Activated CD4-positive, alpha-beta T cell treated with anti-CD3 and anti-CD28 coated beads, Interleukin-2, amount 50 U/mL, for 48 hours (primary cell): Measurements from ENCODE around the gene CYTH2.

Source experiments
- DNase-seq, 2 experiments: peaks; one replicate each; pipeline ENCODE4 v3.0.0-alpha.2; 2020

Gene CYTH2, protein sequence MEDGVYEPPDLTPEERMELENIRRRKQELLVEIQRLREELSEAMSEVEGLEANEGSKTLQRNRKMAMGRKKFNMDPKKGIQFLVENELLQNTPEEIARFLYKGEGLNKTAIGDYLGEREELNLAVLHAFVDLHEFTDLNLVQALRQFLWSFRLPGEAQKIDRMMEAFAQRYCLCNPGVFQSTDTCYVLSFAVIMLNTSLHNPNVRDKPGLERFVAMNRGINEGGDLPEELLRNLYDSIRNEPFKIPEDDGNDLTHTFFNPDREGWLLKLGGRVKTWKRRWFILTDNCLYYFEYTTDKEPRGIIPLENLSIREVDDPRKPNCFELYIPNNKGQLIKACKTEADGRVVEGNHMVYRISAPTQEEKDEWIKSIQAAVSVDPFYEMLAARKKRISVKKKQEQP

DNA sequence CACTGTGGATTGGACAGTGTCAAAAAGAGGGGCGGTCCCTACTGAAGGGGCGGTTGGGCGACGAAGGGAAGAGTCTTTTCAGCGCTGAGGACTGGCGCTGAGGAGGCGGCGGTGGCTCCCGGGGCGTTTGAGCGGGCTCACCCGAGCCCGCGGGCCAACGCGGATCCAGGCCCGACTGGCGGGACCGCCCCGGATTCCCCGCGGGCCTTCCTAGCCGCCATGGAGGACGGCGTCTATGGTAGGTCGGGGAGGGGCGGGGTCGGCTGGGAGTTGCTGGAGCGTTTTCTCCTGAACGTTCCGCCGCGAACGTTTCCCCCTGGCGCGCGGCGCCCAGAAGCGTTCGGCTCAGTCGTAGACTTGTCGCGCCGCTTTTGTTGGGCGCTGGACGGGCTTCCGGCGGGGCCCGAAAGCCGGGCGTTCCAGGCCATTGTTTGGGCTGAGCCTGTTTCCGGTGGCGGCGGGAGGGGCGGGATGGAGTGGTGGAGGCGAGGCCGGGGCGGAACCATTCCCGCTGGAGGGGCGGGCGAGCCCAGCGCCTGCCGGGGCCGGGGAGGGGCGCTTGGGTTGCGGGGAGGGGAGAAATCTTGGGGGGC, at the start of gene CYTH2:
Gene CYTH2, plus strand, starts transcription at position 81 of the 593 bp plus-strand sequence. Its CDS starts 139 bp downstream, at position 220.
- peak; percentile 84 to 87 for DNase-seq

DNA sequence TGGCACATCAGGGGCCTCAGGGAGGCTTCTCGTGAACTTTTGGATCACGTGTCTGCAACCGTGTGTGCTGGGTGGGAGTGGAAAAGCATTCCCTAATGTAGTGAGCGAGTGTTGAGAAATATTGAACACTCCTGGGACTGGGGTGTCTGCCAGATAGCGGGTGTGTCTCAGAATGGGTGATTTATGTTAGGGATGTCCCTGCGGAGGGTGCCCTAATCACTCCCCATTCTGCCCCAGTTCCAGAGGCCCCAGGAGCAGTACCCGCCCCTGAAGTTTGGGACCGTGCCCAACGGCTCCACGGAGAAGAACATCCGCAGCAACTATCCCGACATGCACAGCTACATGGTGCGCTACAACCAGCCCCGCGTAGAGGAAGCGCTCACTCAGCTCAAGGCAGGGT, 47.6 kb upstream of the CYTH2 start:
- no peak for DNase-seq

DNA sequence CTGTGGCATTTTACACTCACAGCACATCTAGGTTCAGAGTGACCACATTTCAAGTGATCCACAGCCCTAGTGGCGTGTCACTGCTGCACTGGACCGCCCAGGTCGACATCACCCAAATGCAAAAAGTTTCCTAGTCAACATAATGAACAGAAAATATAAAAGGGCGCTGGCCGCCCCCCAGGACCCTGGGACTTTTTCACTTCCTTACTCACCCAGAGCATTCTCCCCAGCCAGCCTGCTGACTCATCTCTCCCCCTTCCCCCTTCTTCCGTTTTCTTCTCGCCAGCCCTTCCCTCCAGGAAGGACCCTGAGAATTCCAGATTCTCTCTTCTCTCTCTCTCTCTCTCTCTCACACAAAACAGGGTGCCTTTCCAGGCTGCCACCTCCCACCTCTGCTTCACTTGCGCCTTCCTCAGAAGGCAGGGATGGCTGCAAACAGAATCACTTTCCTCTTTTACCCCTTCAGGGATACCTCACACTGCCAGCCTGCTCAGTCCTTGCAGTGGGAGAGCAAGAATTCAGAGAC, 44.4 kb upstream of the CYTH2 start:
- DNase-seq, result no peak

DNA sequence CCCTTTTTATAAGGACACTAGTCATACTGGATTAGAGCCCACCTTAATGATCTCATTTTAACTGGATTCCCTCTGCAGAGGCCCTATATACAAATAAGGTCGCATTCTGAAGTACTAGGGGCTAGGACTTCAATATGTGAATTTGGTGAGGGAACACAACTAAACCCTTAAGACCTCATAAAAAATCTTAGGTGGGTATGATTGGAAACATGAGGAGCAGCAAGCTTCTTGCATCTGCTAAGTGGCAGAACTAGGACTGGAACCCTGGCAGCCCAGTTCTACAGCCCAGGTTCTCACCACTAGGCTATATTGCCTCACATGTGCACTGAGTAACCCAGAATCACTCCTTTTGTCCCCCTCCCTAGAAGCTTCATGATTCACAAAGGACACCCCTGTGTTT, 40.5 kb upstream of the CYTH2 start:
- no peak for DNase-seq

DNA sequence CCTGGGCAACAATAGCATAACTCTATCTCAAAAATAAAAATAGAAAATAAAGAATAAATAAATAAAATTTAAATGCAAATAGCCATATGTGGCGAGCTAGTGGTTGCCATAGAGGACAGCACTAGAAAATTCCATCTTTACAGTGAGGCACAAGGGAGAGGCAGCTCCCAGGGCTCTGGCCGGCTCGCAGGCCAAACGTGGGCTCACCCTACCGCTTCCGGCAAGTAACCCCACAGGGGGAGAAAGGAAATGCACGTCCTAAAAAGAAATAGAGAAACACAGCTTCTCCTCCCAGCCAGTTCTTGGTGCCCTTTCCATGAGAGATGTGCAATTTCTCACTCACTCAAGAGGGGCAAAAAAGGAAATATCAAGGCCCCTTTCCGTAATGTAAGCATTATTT, 35.8 kb upstream of the CYTH2 start:
- no peak for DNase-seq

DNA sequence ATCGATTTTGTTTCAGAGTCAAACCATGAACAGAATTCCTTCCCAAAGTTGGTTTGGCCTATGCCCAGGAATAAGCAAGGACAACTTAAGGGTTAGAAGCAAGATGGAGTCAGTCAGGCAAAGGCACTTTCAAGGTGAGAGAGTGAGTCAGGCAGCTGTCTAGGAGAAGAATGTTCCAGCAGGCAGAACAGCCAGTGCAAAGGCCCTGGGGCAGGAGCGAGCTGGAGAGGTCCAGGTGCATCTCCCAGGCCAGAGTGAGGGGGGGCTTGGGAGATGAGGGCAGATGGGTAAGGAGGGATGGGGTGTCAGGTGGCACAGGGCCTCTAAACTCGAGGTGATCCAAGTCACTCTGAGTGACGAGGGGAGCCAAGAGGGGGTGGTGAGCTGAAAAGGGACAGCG, 32.6 kb upstream of the CYTH2 start:
- DNase-seq, result no peak

DNA sequence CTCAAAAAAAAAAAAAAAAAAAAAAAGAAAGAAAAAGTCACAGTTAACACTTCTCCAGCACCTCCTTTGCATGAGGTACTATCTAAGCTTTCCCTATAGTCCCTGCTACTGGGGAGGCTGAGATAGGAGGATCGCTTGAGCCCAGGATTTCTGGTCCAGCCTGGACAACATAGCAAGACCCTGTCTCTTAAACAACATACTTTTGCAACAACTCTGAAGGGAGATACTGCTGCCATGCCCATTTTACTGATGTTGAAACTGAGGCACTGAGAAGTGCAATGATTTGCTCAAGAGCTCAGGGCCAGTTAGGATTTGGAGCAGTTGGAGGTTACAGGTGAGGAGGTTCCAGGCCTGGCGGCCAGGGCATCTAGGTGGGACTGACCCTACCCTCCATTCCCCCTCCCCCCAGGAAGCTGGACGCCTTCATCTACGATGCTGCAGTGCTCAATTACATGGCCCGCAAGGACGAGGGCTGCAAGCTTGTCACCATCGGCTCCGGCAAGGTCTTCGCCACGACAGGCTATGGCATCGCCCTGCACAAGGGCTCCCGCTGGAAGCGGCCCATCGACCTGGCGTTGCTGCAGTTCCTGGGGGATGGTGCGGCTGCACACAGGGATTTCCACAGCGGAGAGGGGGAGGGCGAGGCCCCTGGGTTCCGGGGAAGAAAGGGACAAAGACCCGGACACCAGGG, 27.7 kb upstream of the CYTH2 start:
- DNase-seq, result no peak

DNA sequence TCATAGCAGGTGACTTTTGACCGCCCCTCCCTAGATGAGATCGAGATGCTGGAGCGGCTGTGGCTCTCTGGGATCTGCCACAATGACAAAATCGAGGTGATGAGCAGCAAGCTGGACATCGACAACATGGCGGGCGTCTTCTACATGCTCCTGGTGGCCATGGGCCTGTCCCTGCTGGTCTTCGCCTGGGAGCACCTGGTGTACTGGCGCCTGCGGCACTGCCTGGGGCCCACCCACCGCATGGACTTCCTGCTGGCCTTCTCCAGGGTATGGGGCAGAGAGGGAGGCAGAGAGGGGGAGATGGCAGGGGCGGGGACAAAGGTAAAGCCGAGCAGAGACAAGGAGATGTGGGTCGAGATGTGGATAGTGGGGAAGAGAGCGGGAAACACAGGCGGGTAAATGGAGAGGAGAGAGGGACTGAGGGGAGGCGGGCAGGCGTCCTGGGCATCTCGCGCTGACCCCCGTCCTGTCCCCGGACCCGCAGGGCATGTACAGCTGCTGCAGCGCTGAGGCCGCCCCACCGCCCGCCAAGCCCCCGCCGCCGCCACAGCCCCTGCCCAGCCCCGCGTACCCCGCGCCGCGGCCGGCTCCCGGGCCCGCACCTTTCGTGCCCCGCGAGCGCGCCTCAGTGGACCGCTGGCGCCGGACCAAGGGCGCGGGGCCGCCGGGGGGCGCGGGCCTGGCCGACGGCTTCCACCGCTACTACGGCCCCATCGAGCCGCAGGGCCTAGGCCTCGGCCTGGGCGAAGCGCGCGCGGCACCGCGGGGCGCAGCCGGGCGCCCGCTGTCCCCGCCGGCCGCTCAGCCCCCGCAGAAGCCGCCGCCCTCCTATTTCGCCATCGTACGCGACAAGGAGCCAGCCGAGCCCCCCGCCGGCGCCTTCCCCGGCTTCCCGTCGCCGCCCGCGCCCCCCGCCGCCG, 26.8 kb upstream of the CYTH2 start:
- DNase-seq, result no peak

DNA sequence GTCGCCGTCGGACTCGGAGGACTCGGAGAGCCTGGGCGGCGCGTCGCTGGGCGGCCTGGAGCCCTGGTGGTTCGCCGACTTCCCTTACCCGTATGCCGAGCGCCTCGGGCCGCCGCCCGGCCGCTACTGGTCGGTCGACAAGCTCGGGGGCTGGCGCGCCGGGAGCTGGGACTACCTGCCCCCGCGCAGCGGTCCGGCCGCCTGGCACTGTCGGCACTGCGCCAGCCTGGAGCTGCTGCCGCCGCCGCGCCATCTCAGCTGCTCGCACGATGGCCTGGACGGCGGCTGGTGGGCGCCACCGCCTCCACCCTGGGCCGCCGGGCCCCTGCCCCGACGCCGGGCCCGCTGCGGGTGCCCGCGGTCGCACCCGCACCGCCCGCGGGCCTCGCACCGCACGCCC, 25.9 kb upstream of the CYTH2 start:
- no peak for DNase-seq

DNA sequence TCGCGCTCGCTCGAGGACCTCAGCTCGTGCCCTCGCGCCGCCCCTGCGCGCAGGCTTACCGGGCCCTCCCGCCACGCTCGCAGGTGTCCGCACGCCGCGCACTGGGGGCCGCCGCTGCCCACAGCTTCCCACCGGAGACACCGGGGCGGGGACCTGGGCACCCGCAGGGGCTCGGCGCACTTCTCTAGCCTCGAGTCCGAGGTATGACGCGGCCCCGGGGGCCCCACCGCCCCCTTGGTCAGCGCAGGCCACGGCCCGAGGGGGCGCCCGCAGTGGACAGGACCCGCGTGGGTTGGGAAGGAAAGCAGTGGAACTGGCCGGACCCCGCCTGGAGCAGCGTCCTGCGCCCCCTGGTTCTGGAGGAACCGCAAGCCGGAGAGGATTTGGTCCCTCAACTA, 25.4 kb upstream of the CYTH2 start:
- DNase-seq, result no peak

DNA sequence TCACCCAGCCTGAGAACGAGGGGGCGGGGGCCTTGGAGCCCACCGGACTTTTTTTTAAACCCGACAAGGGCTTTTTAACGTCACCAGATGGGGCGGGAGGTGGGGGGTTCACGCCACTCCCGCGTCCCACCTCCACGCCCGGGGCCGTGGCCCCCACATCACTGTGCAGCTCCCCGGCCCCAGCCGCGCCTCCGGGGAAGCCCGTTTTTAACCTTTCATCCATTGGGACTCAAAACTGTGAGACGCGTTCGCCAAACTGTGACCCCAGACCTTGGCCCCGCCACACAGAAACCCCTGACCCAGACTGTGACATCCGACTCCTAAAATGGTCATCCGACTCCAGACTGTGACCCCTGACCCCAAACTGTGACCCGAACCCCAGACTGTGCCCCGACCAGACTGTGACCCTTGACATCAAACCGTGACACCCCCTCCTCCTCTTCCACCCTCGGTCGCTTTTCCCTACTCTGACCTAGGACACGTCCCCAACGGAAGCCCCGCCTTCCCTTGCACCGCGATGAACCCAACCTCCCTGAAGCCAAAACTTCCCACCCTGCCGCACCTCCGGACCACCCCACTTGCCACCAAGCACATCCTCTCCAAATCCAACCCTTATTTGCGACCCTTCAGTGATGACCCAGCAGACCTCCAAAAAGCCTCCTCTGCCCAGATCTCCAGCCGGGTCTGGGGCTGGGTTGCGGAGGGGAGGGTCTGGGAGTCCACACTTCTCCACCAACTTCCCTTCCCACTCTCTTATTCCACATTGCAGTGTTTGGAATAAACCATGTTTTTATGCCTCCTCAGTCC, 24.8 kb upstream of the CYTH2 start:
- DNase-seq, result peak in 1 of 2 experiments; percentile 25

DNA sequence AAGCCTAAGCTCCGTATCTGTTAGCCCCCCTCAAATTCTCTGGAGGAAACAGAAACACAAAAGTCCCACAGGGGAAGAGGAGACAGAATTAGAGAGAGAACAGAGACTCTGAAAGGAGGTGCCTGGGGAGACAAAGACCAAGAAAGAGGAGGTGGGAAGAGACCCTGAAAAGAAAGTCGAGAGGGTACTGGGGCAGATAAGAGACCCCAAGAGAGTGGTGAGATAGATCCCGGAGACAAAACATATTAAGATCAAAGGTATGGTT, 24.3 kb upstream of the CYTH2 start:
- DNase-seq, result no peak

DNA sequence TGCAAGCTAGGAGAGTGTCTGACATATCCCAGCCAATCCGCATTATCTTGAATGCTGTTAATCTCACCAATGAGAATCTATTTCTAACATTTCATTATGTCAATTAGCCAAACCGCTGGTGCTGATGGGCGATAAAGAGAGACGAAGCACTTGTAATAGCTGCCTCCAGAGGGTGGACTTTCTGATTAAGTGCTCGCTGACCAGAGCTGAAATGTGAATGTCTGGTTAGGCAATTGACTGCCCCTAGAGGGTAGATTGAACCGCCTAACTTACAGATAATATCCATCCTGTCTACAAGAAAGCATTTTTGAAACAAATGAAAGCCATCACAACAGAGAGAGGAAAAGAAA, 23.9 kb upstream of the CYTH2 start:
- DNase-seq, result peak in 1 of 2 experiments; percentile 23

DNA sequence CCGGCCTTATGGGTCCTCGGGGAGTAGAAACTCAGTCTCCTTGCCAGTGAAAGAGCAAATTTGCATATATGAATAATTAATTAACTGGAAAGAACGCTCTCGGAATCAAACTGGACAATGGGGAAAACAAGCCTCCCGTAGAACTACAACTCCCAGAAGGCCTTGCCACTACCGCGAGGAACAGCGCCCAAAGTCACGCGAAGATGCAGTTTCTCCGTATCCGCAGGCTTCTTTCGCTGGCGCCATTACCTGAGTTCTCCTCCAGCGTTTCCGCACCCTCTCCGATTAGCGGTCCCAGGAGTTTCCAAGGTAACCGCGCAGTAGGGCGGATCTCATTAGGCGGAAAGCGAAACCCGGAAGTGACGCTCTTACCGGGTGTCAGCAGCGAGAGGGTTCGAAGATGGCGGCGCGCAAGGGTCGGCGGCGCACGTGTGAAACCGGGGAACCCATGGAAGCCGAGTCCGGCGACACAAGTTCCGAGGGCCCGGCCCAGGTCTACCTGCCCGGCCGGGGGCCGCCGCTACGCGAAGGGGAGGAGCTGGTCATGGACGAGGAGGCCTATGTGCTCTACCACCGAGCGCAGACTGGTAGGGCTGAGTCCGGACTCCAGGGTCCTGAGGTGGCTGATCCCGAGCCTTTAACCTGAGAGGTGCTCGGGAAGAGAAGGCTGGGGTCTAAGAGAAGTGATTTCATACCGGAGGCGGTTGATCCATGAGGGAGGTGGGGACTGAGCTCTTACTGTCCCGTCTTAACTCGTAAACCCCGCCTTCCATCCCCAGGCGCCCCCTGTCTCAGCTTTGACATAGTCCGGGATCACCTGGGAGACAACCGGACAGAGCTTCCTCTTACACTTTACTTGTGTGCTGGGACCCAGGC, 23.3 kb upstream of the CYTH2 start, which contains the start of gene GRWD1:
Gene GRWD1, plus strand, starts transcription at position 378 of the 876 bp plus-strand sequence. Its CDS starts 23 bp downstream, at position 401.
- peak; percentile 91 to 94 for DNase-seq

DNA sequence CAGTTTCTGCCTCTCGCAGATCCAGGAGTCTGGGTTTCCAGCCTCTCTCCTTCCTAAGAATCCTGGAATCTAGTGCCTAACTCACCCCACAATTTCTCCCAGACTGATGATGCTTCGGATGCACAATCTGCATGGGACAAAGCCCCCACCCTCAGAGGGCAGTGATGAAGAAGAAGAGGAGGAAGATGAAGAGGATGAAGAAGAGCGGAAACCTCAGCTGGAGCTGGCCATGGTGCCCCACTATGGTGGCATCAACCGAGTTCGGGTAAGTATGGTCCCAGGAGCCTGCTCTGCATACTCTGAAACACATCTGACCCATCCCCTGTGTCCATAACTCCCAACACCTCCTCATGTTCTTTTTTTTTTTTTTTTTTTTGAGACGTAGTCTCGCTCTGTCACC, 22.6 kb upstream of the CYTH2 start:
- DNase-seq, result no peak

DNA sequence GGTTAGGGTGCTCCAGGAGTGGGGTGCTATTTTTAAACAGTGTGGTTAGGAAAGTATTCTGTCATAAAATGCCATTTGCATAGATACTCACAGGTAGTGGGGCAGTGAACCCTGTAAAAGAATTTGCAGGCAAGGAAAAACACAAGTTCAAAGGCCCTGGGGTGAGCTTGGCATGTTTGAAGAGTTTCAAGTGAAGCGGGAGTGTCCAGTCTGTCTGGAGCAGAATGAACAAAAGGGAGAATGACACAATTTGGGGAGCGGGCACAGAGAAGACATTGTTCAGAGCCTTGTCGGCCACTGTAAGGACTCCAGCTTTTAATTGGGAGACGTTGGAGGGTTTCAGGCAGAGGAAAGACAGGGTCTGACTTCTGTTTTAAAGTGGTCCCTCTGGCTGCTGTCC, 20.6 kb upstream of the CYTH2 start:
- no peak for DNase-seq

DNA sequence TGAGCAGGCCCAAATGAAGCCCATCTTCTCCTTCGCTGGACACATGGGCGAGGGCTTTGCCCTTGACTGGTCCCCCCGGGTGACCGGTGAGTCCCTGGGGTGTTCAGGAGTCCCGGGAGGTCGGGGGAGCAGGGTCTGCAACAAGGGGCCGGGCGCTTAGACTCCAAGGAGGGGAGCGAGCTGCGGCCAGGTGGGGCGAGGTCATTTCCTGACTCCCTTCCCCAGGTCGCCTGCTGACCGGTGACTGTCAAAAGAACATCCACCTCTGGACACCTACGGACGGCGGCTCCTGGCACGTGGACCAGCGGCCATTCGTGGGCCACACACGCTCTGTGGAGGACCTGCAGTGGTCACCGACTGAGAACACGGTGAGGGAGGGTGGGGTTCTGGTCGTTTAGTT, 18.7 kb upstream of the CYTH2 start:
- DNase-seq, result no peak

DNA sequence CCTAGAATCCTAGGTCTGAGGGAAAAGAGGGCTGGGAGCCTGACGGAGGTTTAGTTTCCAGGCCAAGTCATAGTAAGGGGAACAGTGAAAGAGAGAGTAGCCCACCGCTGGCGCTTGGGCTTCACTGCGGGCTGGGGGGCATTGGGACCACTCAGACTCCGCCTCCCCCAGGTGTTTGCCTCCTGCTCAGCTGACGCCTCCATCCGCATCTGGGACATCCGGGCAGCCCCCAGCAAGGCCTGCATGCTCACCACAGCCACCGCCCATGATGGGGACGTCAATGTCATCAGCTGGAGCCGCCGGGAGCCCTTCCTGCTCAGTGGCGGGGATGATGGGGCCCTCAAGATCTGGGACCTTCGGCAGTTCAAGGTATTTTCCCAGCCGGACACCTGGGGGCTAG, 18.3 kb upstream of the CYTH2 start:
- DNase-seq, result no peak

DNA sequence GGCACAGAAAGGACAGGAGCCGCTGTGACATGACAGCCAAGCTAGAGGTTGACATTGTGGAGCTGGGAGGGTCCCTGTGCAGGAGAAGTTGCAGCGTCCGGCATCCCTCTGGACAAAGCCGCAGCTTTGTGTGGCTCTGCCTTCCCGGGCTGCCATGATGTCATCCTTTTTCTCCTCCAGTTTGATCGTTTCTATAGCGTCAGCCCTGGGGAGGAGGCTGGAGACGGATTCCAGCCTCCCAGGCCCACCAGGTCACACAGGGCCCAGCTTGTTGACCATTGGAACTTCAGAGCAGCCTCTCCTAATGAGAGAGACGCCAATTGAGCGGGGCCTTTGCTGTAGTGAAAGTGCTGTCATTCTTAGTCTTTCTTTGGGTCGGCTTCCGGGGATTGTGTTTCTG, 17.5 kb upstream of the CYTH2 start:
- no peak for DNase-seq

DNA sequence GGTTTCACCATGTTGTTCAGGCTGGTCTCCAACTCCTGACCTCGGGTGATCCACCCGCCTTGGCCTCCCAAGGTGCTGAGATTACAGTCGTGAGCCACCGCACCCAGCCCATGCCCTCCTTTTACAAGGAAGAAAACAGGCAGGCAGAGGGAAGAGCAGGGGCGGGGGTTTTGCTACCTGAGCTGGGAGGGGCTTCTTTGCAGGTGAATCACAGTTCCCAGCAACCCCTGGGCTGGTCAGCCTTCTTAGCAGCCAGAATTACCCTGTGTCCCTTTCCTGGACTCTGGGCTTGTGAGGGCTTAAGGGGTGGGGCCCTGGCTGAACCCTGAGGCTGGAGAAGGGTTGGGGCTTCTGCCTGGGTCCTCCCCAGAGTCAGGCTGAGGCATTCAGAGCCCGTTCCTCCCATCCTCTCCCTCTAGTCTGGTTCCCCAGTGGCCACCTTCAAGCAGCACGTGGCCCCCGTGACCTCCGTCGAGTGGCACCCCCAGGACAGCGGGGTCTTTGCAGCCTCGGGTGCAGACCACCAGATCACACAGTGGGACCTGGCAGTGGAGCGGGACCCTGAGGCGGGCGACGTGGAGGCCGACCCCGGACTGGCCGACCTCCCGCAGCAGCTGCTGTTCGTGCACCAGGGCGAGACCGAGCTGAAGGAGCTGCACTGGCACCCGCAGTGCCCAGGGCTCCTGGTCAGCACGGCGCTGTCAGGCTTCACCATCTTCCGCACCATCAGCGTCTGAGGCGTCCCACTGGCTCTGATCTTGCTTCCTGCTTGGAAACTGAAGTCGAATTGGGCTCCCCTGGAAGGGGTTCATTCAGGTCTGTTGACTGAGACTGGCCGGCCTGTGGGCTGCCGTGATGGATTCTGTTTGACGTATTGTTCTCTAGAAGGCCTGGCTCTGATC, 16.6 kb upstream of the CYTH2 start:
- DNase-seq, result no peak
